ENCODE measurements around the gene TIMM21. TPM values are rescaled to one million over a fixed set of nuclear protein-coding genes. Genes with fewer than 3 reads are reported as not detected.

Gene TIMM21
- total and polyA plus RNA-seq, 2 of the 13 experiments (the other 11 are each of a cell fraction or from before 2014, with no cell fraction given): 29.6 to 62.3 TPM

DNA sequence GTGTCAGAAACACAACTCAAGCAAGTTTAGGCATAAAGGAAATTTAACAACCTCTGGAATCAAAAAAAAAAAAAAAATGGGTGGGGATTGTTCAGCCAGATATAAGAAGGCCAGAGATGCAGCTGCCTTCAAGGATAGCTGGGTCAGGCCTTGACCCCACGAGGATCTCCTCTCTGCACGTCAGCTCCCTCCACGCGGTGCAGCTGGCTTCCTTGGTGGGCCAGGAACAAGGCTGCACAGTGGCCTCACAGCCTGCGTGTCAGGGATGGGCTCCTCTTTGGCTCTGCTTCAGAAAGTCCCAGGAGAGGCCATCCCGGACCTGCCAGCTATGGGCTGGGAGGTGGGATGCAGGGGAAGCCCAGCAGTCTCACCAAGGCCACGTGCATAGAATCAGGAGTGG, 55.5 kb downstream of the TIMM21 start:
- peaks cover 45% of the 10 kb centered on the region for H3K4me1 ChIP-seq (ENCODE audit: insufficient read depth, low read length)
- H2AFZ ChIP-seq (ENCODE audit: low read length): no peak overlapping the region
- H3K27me3 ChIP-seq (ENCODE audit: control insufficient read depth in 1 of 2, insufficient read depth in 2 of 2, low read length in 2 of 2): no peaks in the 10 kb centered on the region
- POLR2A ChIA-PET: no interaction called here
- TF ChIP-seq ZNF557 (CRISPR knock-in tag; IDR thresholded peaks at IDR 0.05): no peak
- H3K36me3 ChIP-seq (replicated peaks in 1 of 2; ENCODE audit: control insufficient read depth in 1 of 2, insufficient read depth in 2 of 2, low read length in 2 of 2): no peaks in the 10 kb centered on the region
- H4K20me1 ChIP-seq (ENCODE audit: insufficient read depth, low read length): no peaks in the 10 kb centered on the region
- CTCF ChIA-PET (ENCODE audit: low intra/inter-chr PET ratio, low total read pairs): no interaction called here
- H3K9me3 ChIP-seq (ENCODE audit: low read length): no peaks in the 10 kb centered on the region
- no peak overlapping the region for H3K9ac ChIP-seq (ENCODE audit: insufficient read depth, low read depth, low read length)
- intact Hi-C loops (cut with micrococcal nuclease; ENCODE audit: unreplicated experiment) (no loop called here), in situ Hi-C loops (cut with HindIII; ENCODE audit: extremely low pct_ligation_motif_present, low pct_unique_long_range_greater_than_20kb) (no loop called here)
- ATAC-seq (peak; percentile 55), FAIRE-seq (no peak), DNase-seq (ENCODE audit: low spot score) (no peak)
- H3K79me2 ChIP-seq (ENCODE audit: insufficient read depth, low read length): no peaks in the 10 kb centered on the region
- BruUV-seq (replicated peaks): no TSS peak
- no peak overlapping the region for H3K27ac ChIP-seq (ENCODE audit: extremely low read length, insufficient read depth, low read length)
- WGBS (ENCODE audit: low lambda C conversion rate): 8% methylated on average over 4 of the region's 7 CpGs
- H3K4me3 ChIP-seq (replicated peaks in 1 of 3; ENCODE audit: insufficient read depth in 1 of 3, low read depth in 2 of 3, low read length in 3 of 3): no peak overlapping the region
- H3K4me2 ChIP-seq (ENCODE audit: low read depth, low read length): no peak overlapping the region

DNA sequence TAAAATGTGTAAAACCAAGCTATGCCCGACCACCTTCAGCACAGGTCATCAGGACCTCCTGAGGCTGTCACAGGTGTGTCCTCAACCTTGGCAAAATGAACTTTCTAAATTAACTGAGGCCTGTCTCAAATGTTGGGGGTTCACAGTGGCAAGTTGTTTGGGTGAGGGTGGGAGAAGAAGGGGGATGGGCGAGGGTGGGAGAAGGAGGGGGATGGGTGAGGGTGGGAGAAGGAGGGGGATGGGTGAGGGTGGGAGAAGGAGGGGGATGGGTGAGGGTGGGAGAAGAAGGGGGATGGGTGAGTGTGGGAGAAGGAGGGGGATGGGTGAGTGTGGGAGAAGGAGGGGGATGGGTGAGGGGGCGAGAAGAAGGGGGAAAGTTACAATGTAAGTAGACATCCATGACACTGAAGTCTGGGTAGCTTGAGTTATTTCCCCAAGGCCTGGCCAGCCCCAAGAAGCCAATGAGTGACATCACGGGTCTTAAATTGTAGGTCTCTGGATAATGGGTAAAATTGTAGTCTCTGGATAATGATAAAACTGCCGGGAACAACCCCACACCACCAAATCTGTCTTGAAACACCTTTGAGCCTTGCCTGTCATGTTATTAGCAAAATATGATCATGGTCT, 56.3 kb downstream of the TIMM21 start:
- Histone ChIP-seq H2AFZ (ENCODE audit: low read length) (no peak overlapping the region), H3K4me3 (replicated peaks in 1 of 3; ENCODE audit: insufficient read depth in 1 of 3, low read depth in 2 of 3, low read length in 3 of 3) (no peak overlapping the region), H3K27ac (ENCODE audit: extremely low read length, insufficient read depth, low read length) (no peak overlapping the region), H3K4me2 (ENCODE audit: low read depth, low read length) (no peak overlapping the region), H3K79me2 (ENCODE audit: insufficient read depth, low read length) (no peaks in the 10 kb centered on the region), H3K36me3 (replicated peaks in 1 of 2; ENCODE audit: control insufficient read depth in 1 of 2, insufficient read depth in 2 of 2, low read length in 2 of 2) (no peaks in the 10 kb centered on the region), H4K20me1 (ENCODE audit: insufficient read depth, low read length) (no peaks in the 10 kb centered on the region), H3K4me1 (ENCODE audit: insufficient read depth, low read length) (peaks cover 45% of the 10 kb centered on the region), H3K9ac (ENCODE audit: insufficient read depth, low read depth, low read length) (no peak overlapping the region), H3K9me3 (ENCODE audit: low read length) (no peaks in the 10 kb centered on the region), H3K27me3 (ENCODE audit: control insufficient read depth in 1 of 2, insufficient read depth in 2 of 2, low read length in 2 of 2) (no peaks in the 10 kb centered on the region)
- in situ Hi-C loops (cut with HindIII; ENCODE audit: extremely low pct_ligation_motif_present, low pct_unique_long_range_greater_than_20kb): no loop called here
- no TSS peak for BruUV-seq (replicated peaks)
- ChIA-PET POLR2A (no interaction called here), CTCF (ENCODE audit: low intra/inter-chr PET ratio, low total read pairs) (no interaction called here)
- DNase-seq (ENCODE audit: low spot score) (no peak), ATAC-seq (no peak), FAIRE-seq (no peak)
- TF ChIP-seq ZNF672 (CRISPR knock-in tag; IDR thresholded peaks at IDR 0.05): no peak
- TF ChIP-seq HNRNPK (IDR thresholded peaks at IDR 0.05; ENCODE audit: low read depth, low read length, poor library complexity, severe bottlenecking): peak; percentile 90
- TF ChIP-seq CREB1 (IDR thresholded peaks at IDR 0.05): no peak
- no peak for TF ChIP-seq CREB1 (CRISPR knock-in tag; IDR thresholded peaks at IDR 0.05)
- TF ChIP-seq, protein P1, sequence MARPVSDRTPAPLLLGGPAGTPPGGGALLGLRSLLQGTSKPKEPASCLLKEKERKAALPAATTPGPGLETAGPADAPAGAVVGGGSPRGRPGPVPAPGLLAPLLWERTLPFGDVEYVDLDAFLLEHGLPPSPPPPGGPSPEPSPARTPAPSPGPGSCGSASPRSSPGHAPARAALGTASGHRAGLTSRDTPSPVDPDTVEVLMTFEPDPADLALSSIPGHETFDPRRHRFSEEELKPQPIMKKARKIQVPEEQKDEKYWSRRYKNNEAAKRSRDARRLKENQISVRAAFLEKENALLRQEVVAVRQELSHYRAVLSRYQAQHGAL (CRISPR knock-in tag; IDR thresholded peaks at IDR 0.05; ENCODE audit: not compliant biosample characterization): no peak
- intact Hi-C loops (cut with micrococcal nuclease; ENCODE audit: unreplicated experiment): no loop called here
- 46% methylated on average over 5 of the region's 5 CpGs for WGBS (ENCODE audit: low lambda C conversion rate)

Other genes with a start within 250 kb of the TIMM21 start
- 0.09 TPM in 1 of 2 replicates, not detected in the other for gene FBXO15, start 689 bp upstream of the TIMM21 start, total RNA-seq (2016; rRNA removed; fragmentation: Illumina TruSeq; extraction: Trizol)
- gene FBXO15, start 689 bp upstream of the TIMM21 start, polyA plus RNA-seq (2011; rRNA removed): 0.12 and 0.46 TPM in 2 replicates
- gene CYB5A, start 143.4 kb downstream of the TIMM21 start, total RNA-seq (2016; rRNA removed; fragmentation: Illumina TruSeq; extraction: Trizol): 356 and 411 TPM in 2 replicates
- gene CYB5A, start 143.4 kb downstream of the TIMM21 start, polyA plus RNA-seq (2011; rRNA removed): 215 and 233 TPM in 2 replicates
- gene C18orf63, start 167.3 kb downstream of the TIMM21 start, total RNA-seq (2016; rRNA removed; fragmentation: Illumina TruSeq; extraction: Trizol): not detected in 2 replicates
- 0.01 TPM in 1 of 2 replicates, not detected in the other for gene C18orf63, start 167.3 kb downstream of the TIMM21 start, polyA plus RNA-seq (2011; rRNA removed)

Data from HepG2 (cell line).